Mesenchymal stem cell (in vitro differentiated cells and primary cell): ENCODE measurements around the gene LRRC63.
A peak's percentile ranks its signal among the peaks of the same experiment; 100 is the strongest.

ENCODE experiments used
- DNase-seq: peaks from one replicate; pipeline ENCODE4 v3.0.0-alpha.2; 2013
- H2AFZ ChIP-seq: one replicate; pipeline ENCODE4 v1.6.1; 2013; ENCODE audit warnings: low read depth, mild to moderate bottlenecking, control low read depth, inconsistent platforms, low read length, moderate library complexity
- H2AK5ac ChIP-seq: 2 replicates; pipeline ENCODE4 v1.6.1; 2013; ENCODE audit warnings: low read length, moderate library complexity, mild to moderate bottlenecking, inconsistent platforms; ENCODE audit not compliant: severe bottlenecking
- H2BK120ac ChIP-seq: one replicate; pipeline ENCODE4 v1.6.1; 2013; ENCODE audit warnings: low read depth, mild to moderate bottlenecking, inconsistent platforms, low read length, moderate library complexity
- H2BK12ac ChIP-seq, 2 experiments: one replicate each; pipeline ENCODE4 v1.6.1; 2013; ENCODE audit warnings: inconsistent platforms in 2 of 2, low read length in 2 of 2, mild to moderate bottlenecking in 2 of 2, moderate library complexity in 2 of 2, control low read depth in 1 of 2
- H2BK15ac ChIP-seq: one replicate; pipeline ENCODE4 v1.6.1; 2013; ENCODE audit warnings: mild to moderate bottlenecking, low read depth, inconsistent platforms; ENCODE audit not compliant: poor library complexity, severe bottlenecking
- H2BK5ac ChIP-seq: 2 replicates; pipeline ENCODE4 v1.6.1; 2013; ENCODE audit warnings: low read depth, mild to moderate bottlenecking, low read length, control low read depth, inconsistent platforms; ENCODE audit not compliant: poor library complexity, severe bottlenecking
- H3K14ac ChIP-seq, 2 experiments: one replicate each; pipeline ENCODE4 v1.6.1; 2013; ENCODE audit warnings: inconsistent platforms in 2 of 2, low read length in 2 of 2, control low read depth in 1 of 2, mild to moderate bottlenecking in 1 of 2, moderate library complexity in 1 of 2
- H3K18ac ChIP-seq, 2 experiments: one replicate each; pipeline ENCODE4 v1.6.1; 2013; ENCODE audit warnings: inconsistent platforms in 2 of 2, low read length in 2 of 2, control low read depth in 1 of 2, low read depth in 1 of 2, mild to moderate bottlenecking in 1 of 2
- H3K23ac ChIP-seq, 2 experiments: one replicate each; pipeline ENCODE4 v1.6.1; 2013; ENCODE audit warnings: inconsistent platforms in 2 of 2, low read length in 2 of 2, mild to moderate bottlenecking in 2 of 2, moderate library complexity in 2 of 2, control low read depth in 1 of 2
- H3K27ac ChIP-seq: 2 replicates; pipeline ENCODE4 v1.5.1; 2013; ENCODE audit warnings: mild to moderate bottlenecking, moderate library complexity, low read length, control low read depth, inconsistent platforms; ENCODE audit not compliant: poor library complexity, severe bottlenecking
- H3K27me3 ChIP-seq, 2 experiments: 2 replicates each; pipeline versions ENCODE4 v1.6.1 to v1.7.0; 2013; ENCODE audit warnings: low read length in 2 of 2, mild to moderate bottlenecking in 2 of 2, moderate library complexity in 2 of 2, control low read depth in 1 of 2, inconsistent platforms in 1 of 2; ENCODE audit not compliant: control insufficient read depth in 1 of 2, insufficient read depth in 1 of 2
- H3K36me3 ChIP-seq, 2 experiments: 2 replicates each; pipeline versions ENCODE4 v1.6.1 to v1.7.0; 2013; ENCODE audit warnings: low read length in 2 of 2, control low read depth in 1 of 2, inconsistent platforms in 1 of 2, low read depth in 1 of 2, mild to moderate bottlenecking in 1 of 2; ENCODE audit not compliant: insufficient read depth in 2 of 2, control insufficient read depth in 1 of 2
- H3K4ac ChIP-seq, 2 experiments: one replicate each; pipeline ENCODE4 v1.6.1; 2013; ENCODE audit warnings: inconsistent platforms in 2 of 2, low read length in 2 of 2, mild to moderate bottlenecking in 2 of 2, moderate library complexity in 2 of 2, control low read depth in 1 of 2, low read depth in 1 of 2
- H3K4me1 ChIP-seq: 2 replicates; pipeline ENCODE4 v1.6.1; 2013; ENCODE audit warnings: low read depth, low read length, control low read depth; ENCODE audit not compliant: control insufficient read depth, insufficient read depth
- H3K4me2 ChIP-seq: 2 replicates; pipeline ENCODE4 v1.6.1; 2013; ENCODE audit warnings: low read length, mild to moderate bottlenecking, inconsistent platforms; ENCODE audit not compliant: poor library complexity, severe bottlenecking
- H3K4me3 ChIP-seq, 2 experiments: 2 replicates each; pipeline versions ENCODE4 v1.5.1 to v1.7.0; 2013; ENCODE audit warnings: low read length in 2 of 2, mild to moderate bottlenecking in 2 of 2, control low read depth in 1 of 2, low read depth in 1 of 2; ENCODE audit not compliant: insufficient read depth in 1 of 2
- H3K79me1 ChIP-seq: replicated peaks from 2 replicates; pipeline ENCODE4 v1.6.1; 2013; ENCODE audit warnings: mild to moderate bottlenecking, control low read depth, low read length, inconsistent platforms; ENCODE audit not compliant: poor library complexity, severe bottlenecking
- H3K9ac ChIP-seq: 2 replicates; pipeline ENCODE4 v1.7.0; 2013; ENCODE audit warnings: mild to moderate bottlenecking, low read length, moderate library complexity
- H3K9me3 ChIP-seq: 2 replicates; pipeline ENCODE4 v1.7.0; 2013; ENCODE audit warnings: mild to moderate bottlenecking, low read length; ENCODE audit not compliant: control insufficient read depth
- H4K8ac ChIP-seq: one replicate; pipeline ENCODE4 v1.6.1; 2013; ENCODE audit warnings: inconsistent platforms, mild to moderate bottlenecking, low read length, moderate library complexity
- H4K91ac ChIP-seq: one replicate; pipeline ENCODE4 v1.6.1; 2013; ENCODE audit warnings: mild to moderate bottlenecking, low read length, inconsistent platforms
- WGBS: methylation state at CpG from one replicate; pipeline ENCODE4 v1.1.7; 2013; ENCODE audit warnings: mixed read lengths; 5-methylcytosine and 5-hydroxymethylcytosine counted together

The LRRC63 gene

GRCh38 chr13:46165485-46166223 is 46.1 kb upstream of the LRRC63 start:
- Histone ChIP-seq H4K91ac (no peak overlapping the region), H3K4me3 (no peak overlapping the region), H3K79me1 (no peaks in the 10 kb centered on the region), H3K4ac (no peak overlapping the region), H2AK5ac (no peak overlapping the region), H3K4me1 (peaks cover 7% of the 10 kb centered on the region), H3K36me3 (no peaks in the 10 kb centered on the region), H3K27ac (no peak overlapping the region), H2BK5ac (no peak overlapping the region), H3K18ac (no peak overlapping the region), H2BK15ac (no peak overlapping the region), H2BK12ac (no peak overlapping the region), H2BK120ac (no peak overlapping the region), H3K23ac (no peak overlapping the region), H4K8ac (no peak overlapping the region), H3K4me2 (no peak overlapping the region), H3K27me3 (no peaks in the 10 kb centered on the region), H3K9ac (no peak overlapping the region), H3K14ac (no peak overlapping the region), H3K9me3 (no peaks in the 10 kb centered on the region), H2AFZ (no peak overlapping the region)
- DNase-seq: no peak
- 60% methylated on average over 1 of the region's 5 CpGs for WGBS

- H3K27me3 ChIP-seq: no peaks in the 10 kb centered on the region
- no peak overlapping the region for H3K9ac ChIP-seq
- H2BK5ac ChIP-seq: no peak overlapping the region
- no peak overlapping the region for H3K4me2 ChIP-seq
- no peak overlapping the region for H4K8ac ChIP-seq
- H4K91ac ChIP-seq: no peak overlapping the region
- H3K14ac ChIP-seq: no peak overlapping the region
- no peak for DNase-seq
- H3K4ac ChIP-seq: no peak overlapping the region
- no peaks in the 10 kb centered on the region for H3K36me3 ChIP-seq
- no peak overlapping the region for H2BK12ac ChIP-seq
- H3K4me3 ChIP-seq: no peak overlapping the region
- no peak overlapping the region for H2BK120ac ChIP-seq
- 83% methylated on average over 1 of the region's 1 CpG for WGBS
- H3K27ac ChIP-seq: no peak overlapping the region
- no peak overlapping the region for H2AFZ ChIP-seq
- H2AK5ac ChIP-seq: no peak overlapping the region
- H2BK15ac ChIP-seq: no peak overlapping the region
- no peaks in the 10 kb centered on the region for H3K79me1 ChIP-seq
- H3K9me3 ChIP-seq: no peaks in the 10 kb centered on the region
- no peak overlapping the region for H3K18ac ChIP-seq
- peaks cover 7% of the 10 kb centered on the region for H3K4me1 ChIP-seq
- H3K23ac ChIP-seq: no peak overlapping the region
Observed at GRCh38 chr13:46166224-46166584, 45.5 kb upstream of the LRRC63 start.

GRCh38 chr13:46166947-46167610 is 44.6 kb upstream of the LRRC63 start:
- Histone ChIP-seq H2BK12ac (no peak overlapping the region), H3K23ac (no peak overlapping the region), H3K9ac (no peak overlapping the region), H3K14ac (no peak overlapping the region), H3K4me3 (no peak overlapping the region), H2BK5ac (no peak overlapping the region), H3K4me1 (peaks cover 7% of the 10 kb centered on the region), H2BK15ac (no peak overlapping the region), H3K27ac (no peak overlapping the region), H3K79me1 (no peaks in the 10 kb centered on the region), H3K27me3 (no peaks in the 10 kb centered on the region), H2AK5ac (peak overlapping the region; percentile 68), H2AFZ (no peak overlapping the region), H3K9me3 (no peaks in the 10 kb centered on the region), H2BK120ac (no peak overlapping the region), H3K4ac (no peak overlapping the region), H3K4me2 (no peak overlapping the region), H4K8ac (no peak overlapping the region), H4K91ac (no peak overlapping the region), H3K36me3 (no peaks in the 10 kb centered on the region), H3K18ac (no peak overlapping the region)
- WGBS: 66% methylated on average over 3 of the region's 3 CpGs
- no peak for DNase-seq

- Histone ChIP-seq H4K8ac (no peak overlapping the region), H3K27me3 (no peaks in the 10 kb centered on the region), H3K27ac (no peak overlapping the region), H2AFZ (peak overlapping the region; percentile 67), H2BK12ac (peak overlapping the region; percentile 46 to 47), H3K36me3 (no peaks in the 10 kb centered on the region), H3K9me3 (no peaks in the 10 kb centered on the region), H2BK15ac (no peak overlapping the region), H3K18ac (peak overlapping the region in 1 of 2 experiments; percentile 60), H2BK120ac (no peak overlapping the region), H2BK5ac (no peak overlapping the region), H4K91ac (no peak overlapping the region), H3K4me3 (no peak overlapping the region), H3K4me1 (peaks cover 9% of the 10 kb centered on the region), H3K14ac (peak overlapping the region in 1 of 2 experiments; percentile 77), H3K4ac (no peak overlapping the region), H3K4me2 (no peak overlapping the region), H3K79me1 (no peaks in the 10 kb centered on the region), H3K23ac (no peak overlapping the region), H3K9ac (no peak overlapping the region), H2AK5ac (no peak overlapping the region)
- peak; percentile 48 for DNase-seq
- 67% methylated on average over 8 of the region's 8 CpGs for WGBS
Observed at GRCh38 chr13:46168341-46168740, 43.4 kb upstream of the LRRC63 start.
